PC-9 (cell line): ENCODE measurements around the gene WDR7. TPM values are rescaled to one million over a fixed set of nuclear protein-coding genes. Genes with fewer than 3 reads are reported as not detected.

Experiments
- BruUV-seq: library from RNA; stranded (reverse); fragments of 400-500 nt; replicated peaks from 2 replicates; lab custom pipeline; 2021; lab: Mats Ljungman, UMichigan
- CTCF ChIA-PET: fragments of 300-600 bp; sonication (Branson Sonifier 250); formaldehyde crosslinking; loops from one replicate; lab custom pipeline; 2022; ENCODE audit warnings: antibody characterized with exemption; lab: Charles Lee
- POLR2A ChIA-PET: fragments of 300-600 bp; sonication (Branson Sonifier 250); formaldehyde crosslinking; loops from one replicate; lab custom pipeline; 2022; ENCODE audit warnings: antibody characterized with exemption; ENCODE audit not compliant: unreplicated experiment; lab: Charles Lee
- DNase-seq, 2 experiments: peaks; one replicate each; pipeline versions ENCODE4 v3.0.0 to v3.0.0-alpha.2; 2015 to 2022; ENCODE audit warnings: mixed read lengths in 1 of 2
- H2AFZ ChIP-seq: fragments of 200-600 bp; sonication (generic); 2 replicates; pipeline ENCODE4 v1.8.1; 2017; ENCODE audit warnings: antibody characterized with exemption
- H3F3A ChIP-seq: fragments of 200-600 bp; sonication (generic); 2 replicates; pipeline ENCODE4 v1.8.1; 2017; ENCODE audit warnings: antibody characterized with exemption, mild to moderate bottlenecking, low read depth; ENCODE audit not compliant: insufficient read depth
- H3K27ac ChIP-seq: fragments of 200-600 bp; sonication (generic); 2 replicates; pipeline ENCODE4 v1.6.1; 2016; ENCODE audit warnings: mixed run types
- H3K27me3 ChIP-seq: fragments of 200-600 bp; sonication (generic); 2 replicates; pipeline ENCODE4 v1.6.1; 2016; ENCODE audit warnings: low read depth, mixed run types; ENCODE audit not compliant: insufficient read depth
- H3K36me3 ChIP-seq: fragments of 200-600 bp; sonication (generic); 2 replicates; pipeline ENCODE4 v1.6.1; 2016; ENCODE audit warnings: low read depth, mixed run types
- H3K4me1 ChIP-seq: fragments of 200-600 bp; sonication (generic); replicated peaks from 2 replicates; pipeline ENCODE4 v1.6.1; 2016; ENCODE audit warnings: mixed run types; ENCODE audit not compliant: insufficient read depth
- H3K4me2 ChIP-seq: fragments of 200-600 bp; sonication (generic); 2 replicates; pipeline ENCODE4 v1.6.1; 2017; ENCODE audit warnings: mixed run types
- H3K4me3 ChIP-seq: fragments of 200-600 bp; sonication (generic); 2 replicates; pipeline ENCODE4 v1.6.1; 2016; ENCODE audit warnings: mixed run types
- H3K79me2 ChIP-seq: fragments of 200-600 bp; sonication (generic); 2 replicates; pipeline ENCODE4 v1.6.1; 2017; ENCODE audit warnings: low read depth, mixed run types
- H3K9me2 ChIP-seq: fragments of 200-600 bp; sonication (generic); 2 replicates; pipeline ENCODE4 v1.8.1; 2017; ENCODE audit warnings: mild to moderate bottlenecking; ENCODE audit not compliant: insufficient read depth
- H3K9me3 ChIP-seq: fragments of 200-600 bp; sonication (generic); 2 replicates; pipeline ENCODE4 v1.8.1; 2016; ENCODE audit warnings: low read depth; ENCODE audit not compliant: insufficient read depth
- H4K20me1 ChIP-seq: fragments of 200-600 bp; sonication (generic); 2 replicates; pipeline ENCODE4 v1.8.1; 2017; ENCODE audit not compliant: insufficient read depth
- EZH2 ChIP-seq: fragments of 200-600 bp; sonication (generic); IDR thresholded peaks from 2 replicates; pipeline ENCODE4 v1.8.0; 2017; ENCODE audit warnings: antibody characterized with exemption, low read depth
- intact Hi-C: fragments of 100-400 bp; cut with micrococcal nuclease; formaldehyde crosslinking; loops from one replicate; pipeline ENCODE4 v1.10.0; 2022; ENCODE audit not compliant: unreplicated experiment
- total RNA-seq: library from RNA; stranded (reverse); gene quantifications from 2 replicates; pipeline ENCODE4 v1.2.3, GENCODE V29; 2021
- TF ChIP-seq, protein P1 (sequence below): fragments of 200-600 bp; sonication (generic); conservative IDR thresholded peaks from 2 replicates; pipeline ENCODE4 v1.6.1; 2017; ENCODE audit warnings: mixed run types, antibody characterized with exemption, mild to moderate bottlenecking, moderate library complexity

The WDR7 gene
- total RNA-seq, 1 experiment from 2014 or later: 7.7 TPM

DNA sequence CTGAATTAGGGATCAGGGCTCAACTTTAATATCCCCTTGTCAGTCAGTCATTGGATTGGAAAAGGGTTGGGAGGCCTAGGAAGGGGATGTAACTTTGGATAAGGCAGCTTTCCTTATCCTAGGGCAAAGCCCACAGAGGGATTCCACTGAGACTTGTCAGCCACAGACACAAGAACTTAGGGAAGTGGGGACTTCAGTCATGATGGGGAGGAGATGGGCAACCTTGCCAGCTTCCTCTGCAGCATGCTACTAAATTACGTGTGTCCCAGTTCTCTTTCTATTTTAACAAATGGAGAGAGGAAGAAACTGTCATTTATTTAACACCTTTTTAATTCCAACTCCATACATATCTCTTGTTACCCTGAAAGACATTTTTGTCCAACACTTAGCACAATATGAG lies 237.8 kb downstream of the WDR7 start:
- intact Hi-C loops: no loop called here
- no peak for DNase-seq
- Histone ChIP-seq H3K79me2 (no peaks in the 10 kb centered on the region), H4K20me1 (no peaks in the 10 kb centered on the region), H3F3A (no peaks in the 10 kb centered on the region), H3K9me3 (no peaks in the 10 kb centered on the region), H3K4me1 (peaks cover 23% of the 10 kb centered on the region), H3K9me2 (0 out of 2 replicates have a peak, but pooled peaks cover 7% of the 10 kb centered on the region), H3K27me3 (no peaks in the 10 kb centered on the region), H3K27ac (no peak overlapping the region), H2AFZ (no peak overlapping the region), H3K4me2 (no peak overlapping the region), H3K36me3 (no peaks in the 10 kb centered on the region), H3K4me3 (no peak overlapping the region)
- ChIA-PET POLR2A (no interaction called here), CTCF (no interaction called here)
- BruUV-seq: no TSS peak
- TF ChIP-seq, protein P1, sequence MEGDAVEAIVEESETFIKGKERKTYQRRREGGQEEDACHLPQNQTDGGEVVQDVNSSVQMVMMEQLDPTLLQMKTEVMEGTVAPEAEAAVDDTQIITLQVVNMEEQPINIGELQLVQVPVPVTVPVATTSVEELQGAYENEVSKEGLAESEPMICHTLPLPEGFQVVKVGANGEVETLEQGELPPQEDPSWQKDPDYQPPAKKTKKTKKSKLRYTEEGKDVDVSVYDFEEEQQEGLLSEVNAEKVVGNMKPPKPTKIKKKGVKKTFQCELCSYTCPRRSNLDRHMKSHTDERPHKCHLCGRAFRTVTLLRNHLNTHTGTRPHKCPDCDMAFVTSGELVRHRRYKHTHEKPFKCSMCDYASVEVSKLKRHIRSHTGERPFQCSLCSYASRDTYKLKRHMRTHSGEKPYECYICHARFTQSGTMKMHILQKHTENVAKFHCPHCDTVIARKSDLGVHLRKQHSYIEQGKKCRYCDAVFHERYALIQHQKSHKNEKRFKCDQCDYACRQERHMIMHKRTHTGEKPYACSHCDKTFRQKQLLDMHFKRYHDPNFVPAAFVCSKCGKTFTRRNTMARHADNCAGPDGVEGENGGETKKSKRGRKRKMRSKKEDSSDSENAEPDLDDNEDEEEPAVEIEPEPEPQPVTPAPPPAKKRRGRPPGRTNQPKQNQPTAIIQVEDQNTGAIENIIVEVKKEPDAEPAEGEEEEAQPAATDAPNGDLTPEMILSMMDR: no peak
- no peak for TF ChIP-seq EZH2

DNA sequence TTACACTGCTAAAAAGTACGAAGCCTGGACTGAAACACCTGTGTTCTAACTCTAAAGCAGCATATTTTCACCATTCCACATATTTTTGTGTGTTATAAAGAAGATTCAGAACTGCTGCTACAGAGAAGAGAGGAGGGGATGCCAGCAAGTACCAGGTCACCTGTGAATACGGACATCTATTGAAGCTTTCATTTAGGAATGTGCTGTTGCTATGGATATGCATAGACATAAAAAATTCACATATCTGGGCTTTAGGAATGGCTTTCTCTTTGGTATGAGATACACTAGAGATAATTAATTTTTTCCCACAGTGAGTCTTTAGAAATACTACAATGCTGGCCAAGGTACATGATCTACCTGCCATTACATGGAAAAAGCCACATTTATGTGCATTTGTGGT lies 238.5 kb downstream of the WDR7 start:
- 0 out of 2 replicates have a peak, but pooled peaks cover 7% of the 10 kb centered on the region for H3K9me2 ChIP-seq
- no TSS peak for BruUV-seq
- ChIA-PET POLR2A (no interaction called here), CTCF (no interaction called here)
- H3K79me2 ChIP-seq: no peaks in the 10 kb centered on the region
- intact Hi-C loops: no loop called here
- H4K20me1 ChIP-seq: no peaks in the 10 kb centered on the region
- TF ChIP-seq EZH2: no peak
- TF ChIP-seq, protein P1: no peak
- no peaks in the 10 kb centered on the region for H3K36me3 ChIP-seq
- no peak for DNase-seq
- no peaks in the 10 kb centered on the region for H3K27me3 ChIP-seq
- H3K4me3 ChIP-seq: no peak overlapping the region
- H3K27ac ChIP-seq: no peak overlapping the region
- H3K9me3 ChIP-seq: no peaks in the 10 kb centered on the region
- H3K4me1 ChIP-seq: peaks cover 23% of the 10 kb centered on the region
- no peak overlapping the region for H3K4me2 ChIP-seq
- H2AFZ ChIP-seq: no peak overlapping the region
- H3F3A ChIP-seq: no peaks in the 10 kb centered on the region

DNA sequence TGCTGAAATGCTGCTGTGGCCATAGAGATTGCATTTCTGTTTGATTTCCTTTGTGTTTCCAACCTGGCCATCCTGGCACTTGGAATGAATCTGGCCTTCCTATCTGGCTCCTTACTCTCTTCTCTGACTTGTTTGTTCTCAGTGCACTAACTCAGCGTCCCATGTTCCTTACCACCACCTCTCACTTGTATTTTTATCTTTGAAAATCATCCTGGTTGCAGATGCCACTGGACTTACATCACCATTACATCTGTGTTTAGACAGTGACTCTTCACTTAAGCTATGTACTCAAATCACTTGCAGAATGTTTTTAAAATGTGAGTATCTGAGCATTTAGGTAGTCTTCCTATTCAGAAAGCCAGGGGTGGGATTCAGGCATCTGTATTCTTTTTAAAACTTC lies 239.5 kb downstream of the WDR7 start:
- Histone ChIP-seq H3K9me2 (0 out of 2 replicates have a peak, but pooled peaks cover 7% of the 10 kb centered on the region), H3K27me3 (no peaks in the 10 kb centered on the region), H2AFZ (no peak overlapping the region), H3K36me3 (no peaks in the 10 kb centered on the region), H3K4me3 (no peak overlapping the region), H4K20me1 (no peaks in the 10 kb centered on the region), H3K79me2 (no peaks in the 10 kb centered on the region), H3K4me1 (peaks cover 23% of the 10 kb centered on the region), H3K4me2 (peak overlapping the region; percentile 14), H3K27ac (peak overlapping the region; percentile 36), H3K9me3 (no peaks in the 10 kb centered on the region), H3F3A (no peaks in the 10 kb centered on the region)
- DNase-seq: peak; percentile 17 to 81
- no TSS peak for BruUV-seq
- ChIA-PET POLR2A (no interaction called here), CTCF (no interaction called here)
- TF ChIP-seq, protein P1: no peak
- no peak for TF ChIP-seq EZH2
- intact Hi-C loops: no loop called here
